Measurements from ENCODE around the gene DCAF8.

Gene DCAF8

GRCh38 chr1:160232911-160233310 lies 29.4 kb downstream of the DCAF8 start:
- TF ChIP-seq TOX (CRISPR knock-in tag; IDR thresholded peaks at IDR 0.05; ENCODE audit: borderline replicate concordance) (no peak), CSRNP3 (CRISPR knock-in tag; IDR thresholded peaks at IDR 0.05) (no peak), RARB (CRISPR knock-in tag; IDR thresholded peaks at IDR 0.05) (no peak), ARNTL (CRISPR knock-in tag; IDR thresholded peaks at IDR 0.05; ENCODE audit: borderline replicate concordance, low read depth) (no peak), ZFP3 (CRISPR knock-in tag; IDR thresholded peaks at IDR 0.05) (no peak), ZC3H10 (CRISPR knock-in tag; IDR thresholded peaks at IDR 0.05) (no peak), PATZ1 (CRISPR knock-in tag; IDR thresholded peaks at IDR 0.05; ENCODE audit: borderline replicate concordance) (no peak), ZNF8 (CRISPR knock-in tag; IDR thresholded peaks at IDR 0.05) (no peak), PPARA (CRISPR knock-in tag; IDR thresholded peaks at IDR 0.05; ENCODE audit: borderline replicate concordance) (no peak), TSHZ2 (CRISPR knock-in tag; IDR thresholded peaks at IDR 0.05) (no peak)
- TF ChIP-seq, protein P1, sequence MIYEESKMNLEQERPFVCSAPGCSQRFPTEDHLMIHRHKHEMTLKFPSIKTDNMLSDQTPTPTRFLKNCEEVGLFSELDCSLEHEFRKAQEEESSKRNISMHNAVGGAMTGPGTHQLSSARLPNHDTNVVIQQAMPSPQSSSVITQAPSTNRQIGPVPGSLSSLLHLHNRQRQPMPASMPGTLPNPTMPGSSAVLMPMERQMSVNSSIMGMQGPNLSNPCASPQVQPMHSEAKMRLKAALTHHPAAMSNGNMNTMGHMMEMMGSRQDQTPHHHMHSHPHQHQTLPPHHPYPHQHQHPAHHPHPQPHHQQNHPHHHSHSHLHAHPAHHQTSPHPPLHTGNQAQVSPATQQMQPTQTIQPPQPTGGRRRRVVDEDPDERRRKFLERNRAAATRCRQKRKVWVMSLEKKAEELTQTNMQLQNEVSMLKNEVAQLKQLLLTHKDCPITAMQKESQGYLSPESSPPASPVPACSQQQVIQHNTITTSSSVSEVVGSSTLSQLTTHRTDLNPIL (CRISPR knock-in tag; IDR thresholded peaks at IDR 0.05; ENCODE audit: low read depth) = no peak
- no peak for ATAC-seq

DNA sequence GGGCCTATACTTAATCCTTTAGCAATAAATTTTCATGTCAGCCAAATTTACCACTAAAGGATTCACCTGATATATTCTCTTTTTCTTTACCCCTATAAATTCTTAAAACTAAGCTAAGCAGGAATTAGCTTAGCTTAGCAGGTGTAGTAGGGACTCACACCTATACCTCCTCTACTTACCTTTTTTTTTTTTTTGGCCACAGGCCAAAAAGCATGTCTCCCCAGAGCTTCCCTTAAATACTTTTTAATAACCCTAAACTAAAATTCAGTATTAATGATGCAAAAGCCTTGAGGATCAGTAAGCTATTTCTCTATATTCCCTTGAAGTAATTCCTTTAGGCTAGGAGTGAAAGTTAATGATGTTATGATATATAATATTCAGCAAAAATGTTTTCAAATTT lies 33.9 kb downstream of the DCAF8 start:
- no peak for ATAC-seq
- TF ChIP-seq PATZ1 (CRISPR knock-in tag; IDR thresholded peaks at IDR 0.05; ENCODE audit: borderline replicate concordance) (no peak), OSR1 (CRISPR knock-in tag; IDR thresholded peaks at IDR 0.05) (no peak), BACH2 (CRISPR knock-in tag; IDR thresholded peaks at IDR 0.05; ENCODE audit: borderline replicate concordance) (no peak), ZNF8 (CRISPR knock-in tag; IDR thresholded peaks at IDR 0.05) (no peak), ZC3H10 (CRISPR knock-in tag; IDR thresholded peaks at IDR 0.05) (no peak)

GRCh38 chr1:160227561-160227960 lies 34.8 kb downstream of the DCAF8 start:
- no peak for ATAC-seq
- no peak for TF ChIP-seq TSHZ2 (CRISPR knock-in tag; IDR thresholded peaks at IDR 0.05)
- TF ChIP-seq GLIS3 (CRISPR knock-in tag; IDR thresholded peaks at IDR 0.05) = no peak
- TF ChIP-seq ZFP30 (CRISPR knock-in tag; IDR thresholded peaks at IDR 0.05) = no peak

DNA sequence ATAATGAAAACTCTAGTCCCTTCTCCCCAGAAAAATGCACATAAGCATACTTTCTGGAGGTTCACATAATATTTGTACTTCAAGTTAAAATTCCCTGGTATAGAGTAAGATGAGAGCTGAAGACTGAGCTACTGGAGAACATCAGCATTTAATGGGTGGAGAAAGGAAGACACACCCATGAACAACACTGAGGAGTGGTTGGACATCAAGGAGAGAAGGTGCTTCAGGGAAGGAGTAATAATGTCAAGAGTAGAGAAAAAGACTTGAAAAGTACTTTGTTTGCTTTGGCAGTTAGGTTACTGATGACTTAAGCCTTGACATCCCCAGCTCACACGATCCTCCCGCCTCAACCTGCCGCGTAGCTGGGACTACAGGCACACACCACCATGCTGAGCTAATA lies 35.3 kb downstream of the DCAF8 start:
- no peak for ATAC-seq
- TF ChIP-seq ZFP3 (CRISPR knock-in tag; IDR thresholded peaks at IDR 0.05) = no peak
- TF ChIP-seq ZNF8 (CRISPR knock-in tag; IDR thresholded peaks at IDR 0.05) = no peak
- TF ChIP-seq OSR1 (CRISPR knock-in tag; IDR thresholded peaks at IDR 0.05) = no peak
- TF ChIP-seq BACH2 (CRISPR knock-in tag; IDR thresholded peaks at IDR 0.05; ENCODE audit: borderline replicate concordance) = no peak
- TF ChIP-seq PATZ1 (CRISPR knock-in tag; IDR thresholded peaks at IDR 0.05; ENCODE audit: borderline replicate concordance) = no peak
- TF ChIP-seq, protein P1 (CRISPR knock-in tag; IDR thresholded peaks at IDR 0.05; ENCODE audit: low read depth) = no peak
- no peak for TF ChIP-seq CSDC2 (CRISPR knock-in tag; IDR thresholded peaks at IDR 0.05)
- no peak for TF ChIP-seq ZNF70 (CRISPR knock-in tag; IDR thresholded peaks at IDR 0.05)
- TF ChIP-seq TOX (CRISPR knock-in tag; IDR thresholded peaks at IDR 0.05; ENCODE audit: borderline replicate concordance) = no peak
- no peak for TF ChIP-seq ARNTL (CRISPR knock-in tag; IDR thresholded peaks at IDR 0.05; ENCODE audit: borderline replicate concordance, low read depth)
- no peak for TF ChIP-seq ZNF565 (CRISPR knock-in tag; conservative IDR thresholded peaks at IDR 0.05; ENCODE audit: low read depth)
